Measurements from ENCODE around the gene FAM98B. TPM values are rescaled to one million over a fixed set of nuclear protein-coding genes. Genes with fewer than 3 reads are reported as not detected.

Gene FAM98B
- polyA plus RNA-seq, 2 of the 4 experiments (the other 2 are of a cell fraction), result 16.5 to 18.8 TPM

GRCh38 chr15:38479756-38480155 lies 25.8 kb downstream of the FAM98B start:
- 96% methylated on average over 1 of the region's 1 CpG for WGBS (ENCODE audit: missing lambda C conversion rate)
- no peak overlapping the region for H3K4me2 ChIP-seq
- ChIA-PET POLR2A (no interaction called here), CTCF (interaction anchor here (1.1 kb wide), 1 partner anchor 25 kb away, joined by 3 read pairs; no protein-coding TSS in a partner anchor)
- H3K27ac ChIP-seq, result no peak overlapping the region
- DNase-seq (ENCODE audit: low read depth in 1 of 2, low spot score in 1 of 2) (no peak), FAIRE-seq (no peak), ATAC-seq (no peak)
- TF ChIP-seq TP53 (CRISPR knock-in tag; IDR thresholded peaks at IDR 0.05) (no peak), CHD4 (IDR thresholded peaks at IDR 0.05; ENCODE audit: borderline replicate concordance) (no peak), HEYL (CRISPR knock-in tag; IDR thresholded peaks at IDR 0.05) (no peak), CBX8 (IDR thresholded peaks at IDR 0.05) (no peak), RNF2 (IDR thresholded peaks at IDR 0.05; ENCODE audit: borderline replicate concordance, low read depth) (no peak), JUN (IDR thresholded peaks at IDR 0.05) (no peak), GATA3 (IDR thresholded peaks at IDR 0.05; ENCODE audit: borderline replicate concordance) (no peak), MAZ (IDR thresholded peaks at IDR 0.05; ENCODE audit: borderline replicate concordance, low read depth, low read length) (no peak), E2F6 (IDR thresholded peaks at IDR 0.05; ENCODE audit: borderline replicate concordance, low read depth) (no peak), RFX5 (IDR thresholded peaks at IDR 0.05) (no peak), CHD2 (IDR thresholded peaks at IDR 0.05; ENCODE audit: low read length, partially characterized antibody) (no peak), RAD21 (conservative IDR thresholded peaks at IDR 0.05 in 1 of 2, IDR thresholded peaks at IDR 0.05 in 1 of 2) (no peak)
- no peaks in the 10 kb centered on the region for H3K9me3 ChIP-seq
- H3K4me3 ChIP-seq, result no peak overlapping the region
- H3K4me1 ChIP-seq, result no peaks in the 10 kb centered on the region

GRCh38 chr15:38481113-38481512 lies 27.2 kb downstream of the FAM98B start:
- ChIA-PET POLR2A (no interaction called here), CTCF (interaction anchor here (0.7 kb wide), 1 partner anchor 23 kb away, joined by 3 read pairs; no protein-coding TSS in a partner anchor)
- H3K9me3 ChIP-seq, result no peaks in the 10 kb centered on the region
- H3K4me3 ChIP-seq, result no peak overlapping the region
- FAIRE-seq (no peak), DNase-seq (ENCODE audit: low read depth in 1 of 2, low spot score in 1 of 2) (no peak), ATAC-seq (no peak)
- TF ChIP-seq POLR2A (IDR thresholded peaks at IDR 0.05; ENCODE audit: low read length), result no peak
- no peak for TF ChIP-seq KDM5A (IDR thresholded peaks at IDR 0.05)
- TF ChIP-seq E2F6 (IDR thresholded peaks at IDR 0.05; ENCODE audit: borderline replicate concordance, low read depth), result no peak
- TF ChIP-seq MYC (IDR thresholded peaks at IDR 0.05; ENCODE audit: borderline replicate concordance, low read length), result no peak
- TF ChIP-seq ATOH8 (CRISPR knock-in tag; IDR thresholded peaks at IDR 0.05; ENCODE audit: low read depth), result no peak
- TF ChIP-seq ZSCAN20 (CRISPR knock-in tag; IDR thresholded peaks at IDR 0.05), result no peak
- no peak for TF ChIP-seq CBX8 (IDR thresholded peaks at IDR 0.05)
- TF ChIP-seq HEYL (CRISPR knock-in tag; IDR thresholded peaks at IDR 0.05), result no peak
- 94% methylated on average over 5 of the region's 5 CpGs for WGBS (ENCODE audit: missing lambda C conversion rate)
- H3K27ac ChIP-seq, result no peak overlapping the region
- H3K4me1 ChIP-seq, result no peaks in the 10 kb centered on the region
- no peak overlapping the region for H3K4me2 ChIP-seq

GRCh38 chr15:38481761-38482160 lies 27.8 kb downstream of the FAM98B start:
- 86% methylated on average over 3 of the region's 3 CpGs for WGBS (ENCODE audit: missing lambda C conversion rate)
- TF ChIP-seq RCOR1 (IDR thresholded peaks at IDR 0.05; ENCODE audit: low read depth, low read length) (no peak), REST (IDR thresholded peaks at IDR 0.05) (no peak), RFX5 (IDR thresholded peaks at IDR 0.05) (no peak), SREBF2 (IDR thresholded peaks at IDR 0.05) (no peak), JUNB (IDR thresholded peaks at IDR 0.05) (no peak), MAX (IDR thresholded peaks at IDR 0.05) (no peak), RNF2 (IDR thresholded peaks at IDR 0.05; ENCODE audit: borderline replicate concordance, low read depth) (no peak), RARB (CRISPR knock-in tag; IDR thresholded peaks at IDR 0.05) (no peak), BCL3 (IDR thresholded peaks at IDR 0.05) (no peak), EP300 (IDR thresholded peaks at IDR 0.05) (no peak), FOSB (CRISPR knock-in tag; IDR thresholded peaks at IDR 0.05) (no peak), RAD21 (conservative IDR thresholded peaks at IDR 0.05 in 1 of 2, IDR thresholded peaks at IDR 0.05 in 1 of 2) (no peak), ATOH8 (CRISPR knock-in tag; IDR thresholded peaks at IDR 0.05; ENCODE audit: low read depth) (no peak)

More at GRCh38 chr15:38481761-38482160, 27.8 kb downstream of the FAM98B start:
- no peak for FAIRE-seq
- DNase-seq (ENCODE audit: low read depth in 1 of 2, low spot score in 1 of 2), result no peak
- Histone ChIP-seq H3K4me3 (no peak overlapping the region), H3K27ac (no peak overlapping the region), H3K4me1 (no peaks in the 10 kb centered on the region), H3K4me2 (no peak overlapping the region), H3K9me3 (no peaks in the 10 kb centered on the region)
- CTCF ChIA-PET, result interaction anchor here (0.7 to 1.7 kb wide), 2 partner anchors 24 to 35 kb away, joined by 3 to 6 read pairs; no protein-coding TSS in a partner anchor
- no peak for ATAC-seq
- POLR2A ChIA-PET, result no interaction called here
